Left renal pelvis (tissue), 4 donors: Measurements from ENCODE around the gene VWF. TPM values are rescaled to one million over a fixed set of nuclear protein-coding genes. Genes with fewer than 3 reads are reported as not detected.

Source experiments
- DNase-seq, 4 donors: peaks; one replicate each; pipeline ENCODE4 v3.0.0-alpha.2; 2013; ENCODE audit warnings: low read depth in 4 of 4, low spot score in 3 of 4
- polyA plus RNA-seq, 4 donors: library from polyadenylated mRNA; unstranded; fragments of 120-200 nt; gene quantifications; one replicate each; pipeline ENCODE4 v1.2.1, GENCODE V29; 2013; ENCODE audit not compliant: insufficient read length in 4 of 4

Gene VWF
- polyA plus RNA-seq, 4 donors: 7.9 to 19.3 (median 18.5) TPM

DNA sequence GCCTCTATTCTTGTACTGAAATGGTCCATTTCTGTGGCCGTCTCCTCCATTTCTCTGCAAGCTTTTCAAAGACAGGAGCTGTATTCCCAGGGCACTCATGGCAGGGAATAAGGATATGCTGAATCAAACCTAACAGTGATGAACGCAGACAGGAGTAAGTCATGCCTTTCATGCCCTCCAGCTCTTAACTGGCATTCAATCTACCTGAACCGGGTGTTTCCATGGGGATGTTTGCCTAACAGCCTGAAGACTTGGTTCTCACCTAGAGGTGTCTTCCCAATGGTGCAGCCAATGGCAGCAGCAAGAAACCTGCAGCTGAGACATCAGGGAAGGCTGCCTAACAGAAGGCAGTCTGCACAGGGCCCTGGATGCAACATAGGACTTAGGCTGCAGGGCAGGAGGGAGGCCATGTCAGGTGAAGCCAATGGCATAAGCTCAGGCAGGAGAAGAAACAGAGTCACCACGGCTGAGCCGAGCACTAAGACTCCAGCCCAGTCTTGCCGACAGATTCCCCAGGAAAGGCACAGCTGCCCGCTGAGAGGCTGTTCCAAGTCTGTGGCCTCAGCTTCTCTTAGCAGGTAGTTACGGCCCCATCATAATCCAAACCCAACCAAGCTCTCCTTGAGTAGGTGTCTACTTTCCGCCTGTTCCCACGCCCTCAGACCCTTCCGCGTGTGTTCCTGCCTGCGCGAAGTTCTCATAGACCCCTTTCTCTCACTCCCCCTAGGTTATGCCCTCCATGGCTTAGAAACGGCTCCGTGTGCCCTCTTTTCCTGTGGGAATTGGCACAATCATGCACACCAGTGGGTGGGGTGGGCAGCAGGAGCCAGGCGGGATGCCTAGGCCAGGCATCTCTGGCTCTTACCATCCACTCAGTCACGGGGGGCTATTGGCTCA lies 44.1 kb downstream of the VWF start:
- no peak for DNase-seq

GRCh38 chr12:6078398-6079096 lies 45.9 kb downstream of the VWF start:
- DNase-seq: no peak

GRCh38 chr12:6077692-6078083 lies 46.8 kb downstream of the VWF start:
- DNase-seq: no peak

DNA sequence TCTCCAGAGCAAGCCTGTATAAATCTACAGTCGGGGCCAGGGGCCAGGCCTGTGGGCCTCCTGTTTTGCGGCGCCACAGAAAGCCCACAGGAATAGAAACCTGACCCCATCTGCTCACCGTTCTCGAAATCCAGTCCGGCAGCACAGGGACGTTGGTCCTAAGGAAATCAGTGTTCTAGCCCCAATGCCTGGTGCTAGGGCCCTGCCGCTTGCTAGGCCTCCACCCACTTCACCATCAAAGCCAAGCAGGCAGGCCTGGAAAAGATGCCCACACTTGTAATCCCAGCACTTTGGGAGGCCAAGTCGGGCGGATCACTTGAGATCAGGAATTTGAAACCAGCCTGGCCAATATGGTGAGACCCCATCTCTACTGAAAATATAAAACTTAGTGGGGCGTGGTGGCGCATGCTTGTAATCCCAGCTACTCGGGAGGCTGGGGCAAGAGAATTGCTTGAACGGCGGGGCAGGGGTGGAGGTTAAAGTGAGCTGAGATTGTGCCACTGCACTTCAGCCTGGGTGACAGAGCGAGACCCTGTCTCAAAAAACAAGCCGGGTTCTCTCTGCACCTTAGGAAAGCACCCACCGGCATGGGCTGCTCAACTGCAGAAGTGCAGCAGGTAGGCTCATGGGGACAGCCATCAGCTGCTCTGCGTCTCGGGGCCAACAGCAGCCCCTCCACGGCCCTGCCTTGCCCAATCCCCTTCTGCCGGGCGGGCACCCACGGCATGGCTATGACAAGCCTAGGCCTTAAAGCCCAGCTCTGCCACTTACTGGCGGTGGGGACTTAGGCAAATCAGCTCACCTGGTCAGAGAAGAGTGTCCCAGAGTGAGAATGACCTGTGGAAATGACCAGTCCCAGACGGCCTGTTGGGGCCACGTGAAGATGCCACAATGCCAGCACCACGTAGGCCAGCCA lies 47.4 kb downstream of the VWF start:
- DNase-seq: no peak

- DNase-seq: no peak
These were observed 48.1 kb downstream of the VWF start for GRCh38 chr12:6076346-6076745.

GRCh38 chr12:6074979-6075585 lies 49.4 kb downstream of the VWF start:
- no peak for DNase-seq

- no peak for DNase-seq
These were observed 50.0 kb downstream of the VWF start for GRCh38 chr12:6074427-6074826.

- no peak for DNase-seq
These were observed 51.0 kb downstream of the VWF start for GRCh38 chr12:6073426-6073825.

GRCh38 chr12:6072302-6072752 lies 52.1 kb downstream of the VWF start:
- no peak for DNase-seq

DNA sequence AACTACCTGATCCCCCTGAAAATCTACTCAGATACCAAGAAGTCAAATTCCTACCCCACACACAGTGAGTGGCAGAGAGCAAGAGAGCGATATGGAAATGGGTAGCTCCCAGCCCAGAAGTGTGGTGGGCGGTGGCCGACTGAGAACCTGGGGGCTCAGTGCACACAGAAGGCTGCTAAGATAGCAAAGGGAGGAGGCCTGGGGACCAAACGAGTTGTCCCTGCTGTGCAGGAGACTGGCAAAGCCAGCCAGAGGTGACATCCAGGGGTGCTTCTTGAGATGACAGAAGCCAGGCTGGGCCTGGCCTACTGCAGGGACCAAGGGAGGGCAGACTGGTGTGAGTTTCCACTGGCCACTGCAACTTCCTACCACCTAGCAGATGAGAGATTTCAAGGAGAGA lies 52.9 kb downstream of the VWF start:
- no peak for DNase-seq

GRCh38 chr12:6070472-6071257 lies 53.8 kb downstream of the VWF start:
- DNase-seq: no peak

GRCh38 chr12:6069437-6070093 lies 54.9 kb downstream of the VWF start:
- DNase-seq: no peak

DNA sequence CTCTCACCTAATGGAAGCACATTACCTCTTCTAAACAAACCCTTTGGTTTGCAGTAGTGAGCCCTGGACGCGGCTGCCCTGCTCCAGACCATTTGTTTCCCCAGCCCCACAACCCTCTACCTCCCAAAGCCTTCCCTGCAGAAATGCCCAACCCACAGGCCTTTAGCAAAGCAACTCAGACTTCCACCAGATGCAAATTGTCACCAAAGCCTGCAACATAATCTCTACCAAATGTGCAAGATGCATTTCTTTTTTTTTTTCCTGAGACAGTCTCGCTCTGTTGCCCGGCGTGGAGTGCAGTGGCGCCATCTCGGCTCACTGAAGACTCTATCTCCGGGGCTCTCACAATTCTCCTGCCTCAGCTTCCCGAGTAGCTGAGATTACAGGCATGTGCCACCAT lies 56.2 kb downstream of the VWF start:
- DNase-seq: no peak

DNA sequence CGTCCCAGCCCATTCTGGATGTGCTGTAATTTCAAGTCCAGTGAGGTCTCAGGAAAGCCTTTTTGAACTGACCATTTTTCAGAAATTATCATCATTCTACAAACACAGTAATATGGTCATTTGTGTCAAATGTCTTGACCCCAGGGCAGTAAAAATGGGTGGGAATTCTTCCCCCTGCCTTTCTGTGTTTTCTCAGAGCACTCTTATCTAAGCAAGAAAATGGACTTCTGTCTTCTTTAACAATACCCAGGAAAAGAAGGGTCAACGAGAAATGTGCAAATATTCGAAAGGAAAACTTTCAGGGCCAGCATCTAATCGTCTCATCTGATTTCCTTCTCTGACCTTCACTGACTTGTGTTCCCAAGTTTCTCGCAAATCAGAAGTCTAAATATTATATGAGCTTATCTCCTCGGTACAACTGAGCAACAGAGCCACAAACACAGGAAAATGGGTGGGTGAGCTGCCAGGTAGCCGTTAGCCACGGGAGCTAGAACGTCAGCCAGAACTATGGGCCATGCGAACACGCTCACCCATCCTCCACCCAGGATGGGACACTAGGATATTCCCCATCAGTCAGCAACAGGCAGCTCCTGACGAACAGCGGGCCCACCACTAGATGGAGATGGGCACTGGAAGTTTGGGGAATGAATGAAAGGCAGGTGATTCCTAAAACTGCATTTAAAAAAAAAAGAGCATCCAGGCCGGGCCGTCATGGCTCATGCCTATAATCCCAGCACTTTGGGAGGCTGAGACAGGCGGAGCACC lies 57.1 kb downstream of the VWF start:
- no peak for DNase-seq

DNA sequence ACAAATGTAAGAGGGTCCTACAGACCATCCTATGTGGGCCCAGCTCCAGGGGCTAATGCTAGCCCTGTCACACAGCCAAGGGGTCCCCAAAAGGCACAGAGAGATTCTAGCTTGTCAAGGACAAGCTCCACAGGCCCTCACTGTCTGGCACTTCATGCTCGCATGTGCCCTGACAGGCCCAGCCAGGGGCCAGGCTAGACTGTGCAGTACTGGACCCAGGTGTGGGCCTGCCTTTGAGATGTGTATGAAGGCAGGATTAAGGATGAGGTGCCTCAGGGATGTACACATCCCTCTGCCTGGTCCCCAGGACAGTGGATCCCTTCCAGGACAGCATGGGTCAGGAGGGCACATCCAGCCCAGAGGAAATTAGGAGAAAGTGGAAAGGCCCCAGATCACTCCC lies 57.8 kb downstream of the VWF start:
- no peak for DNase-seq

- no peak for DNase-seq
These were observed 58.6 kb downstream of the VWF start for GRCh38 chr12:6065863-6066199.

- DNase-seq: no peak
These were observed 59.2 kb downstream of the VWF start for GRCh38 chr12:6065131-6065862.
